Thoracic aorta endothelial cell (primary cell): ENCODE measurements around the gene ZFP36L1. TPM values are rescaled to one million over a fixed set of nuclear protein-coding genes. Genes with fewer than 3 reads are reported as not detected.

Source experiments
- total RNA-seq: library from RNA; depleted of rRNA; stranded (reverse); fragments of >200 nt; gene quantifications from 2 replicates; pipeline ENCODE4 v1.2.3, GENCODE V29; 2012

Gene ZFP36L1, protein sequence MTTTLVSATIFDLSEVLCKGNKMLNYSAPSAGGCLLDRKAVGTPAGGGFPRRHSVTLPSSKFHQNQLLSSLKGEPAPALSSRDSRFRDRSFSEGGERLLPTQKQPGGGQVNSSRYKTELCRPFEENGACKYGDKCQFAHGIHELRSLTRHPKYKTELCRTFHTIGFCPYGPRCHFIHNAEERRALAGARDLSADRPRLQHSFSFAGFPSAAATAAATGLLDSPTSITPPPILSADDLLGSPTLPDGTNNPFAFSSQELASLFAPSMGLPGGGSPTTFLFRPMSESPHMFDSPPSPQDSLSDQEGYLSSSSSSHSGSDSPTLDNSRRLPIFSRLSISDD
- total RNA-seq: 31.1 and 68.9 TPM in 2 replicates

DNA sequence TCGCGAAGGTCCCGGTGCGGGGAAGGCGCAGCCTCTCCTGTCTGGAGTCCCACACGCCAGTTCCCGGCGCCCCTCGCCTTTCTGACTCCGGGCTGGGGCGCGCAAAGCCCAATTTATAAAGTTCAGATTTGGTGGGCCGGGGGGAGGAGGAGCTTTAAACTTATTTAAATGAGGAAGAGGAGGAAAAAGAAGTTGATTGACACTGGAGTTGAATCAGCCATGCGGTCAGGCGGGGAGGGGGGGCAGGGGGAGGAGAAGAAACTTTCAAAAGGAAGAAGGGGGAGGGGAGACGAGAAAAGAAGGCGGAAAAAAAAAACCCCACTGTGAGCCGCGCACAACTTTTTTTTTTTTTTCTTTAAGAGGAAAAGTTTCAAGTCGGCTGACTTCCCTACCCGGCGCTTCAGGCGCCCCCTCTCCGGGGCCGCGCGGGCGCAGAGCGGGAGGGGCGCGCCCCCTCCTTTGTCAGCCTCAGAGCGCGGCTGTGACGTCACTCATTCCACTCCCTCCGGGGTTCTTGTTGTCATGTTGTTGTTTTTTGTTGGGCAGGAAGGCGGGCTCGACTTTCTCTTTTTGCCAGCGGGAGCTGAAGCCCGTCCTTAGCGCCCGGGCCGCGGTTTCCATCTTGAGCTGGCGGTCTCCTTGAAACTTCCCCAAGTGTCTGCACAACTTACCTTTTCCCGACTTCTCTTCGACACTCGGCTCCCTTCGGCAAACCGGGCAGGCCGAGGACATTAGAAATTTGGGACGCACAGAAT is at the start of gene ZFP36L1:
TSS of gene ZFP36L1 (minus strand) at position 89 of the 755 bp plus-strand sequence. CDS start 129 bp downstream, outside the sequence.

Other genes with a start within 250 kb of the ZFP36L1 start
- 337 and 390 TPM in 2 replicates for gene ACTN1, start 186.2 kb upstream of the ZFP36L1 start, total RNA-seq